Mucosa of gallbladder (tissue), 1 donor: ENCODE measurements around the gene EIF4E1B. TPM values are rescaled to one million over a fixed set of nuclear protein-coding genes. Genes with fewer than 3 reads are reported as not detected.

ENCODE experiments used
- DNase-seq: peaks from one replicate; pipeline ENCODE4 v3.0.0-alpha.2; 2020; ENCODE audit warnings: low spot score
- total RNA-seq: library from RNA; stranded (reverse); gene quantifications from one replicate; pipeline ENCODE4 v1.2.1, GENCODE V29; 2021
- donor health status: DM: no; HTN: no; CAD: no.

The EIF4E1B gene
- total RNA-seq, 1 donor from 2014 or later, result not detected

- DNase-seq, result no peak
Observed at GRCh38 chr5:176606032-176606431, 24.4 kb upstream of the EIF4E1B start.

GRCh38 chr5:176606875-176607274 is 23.6 kb upstream of the EIF4E1B start:
- no peak for DNase-seq

DNA sequence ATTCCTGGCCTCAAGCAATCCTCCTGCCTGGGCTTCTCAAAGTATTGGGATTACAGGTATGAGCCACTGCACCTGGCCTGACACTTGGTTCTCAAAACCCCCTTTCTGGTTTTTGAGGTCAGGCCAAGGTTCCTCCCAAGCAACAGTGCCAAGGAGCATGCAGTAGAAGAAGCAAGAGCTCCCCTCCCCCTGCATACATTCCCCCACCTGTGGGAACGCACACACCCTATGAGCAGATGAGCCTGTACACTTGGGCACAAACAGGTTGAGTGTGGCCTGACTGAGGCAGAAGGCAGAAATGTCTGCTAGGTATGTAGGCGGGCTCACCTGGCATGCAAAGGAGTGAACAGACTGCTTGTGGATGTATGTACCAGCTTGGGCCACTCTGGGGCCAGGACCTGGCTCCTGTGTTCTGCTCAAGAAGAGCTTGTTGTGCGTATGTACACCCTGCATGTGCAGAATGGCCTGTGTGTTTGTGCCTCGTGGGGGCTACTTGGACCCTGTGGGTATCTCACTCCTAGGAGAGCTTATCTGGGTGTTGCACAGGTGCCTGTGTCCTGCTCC is 22.3 kb upstream of the EIF4E1B start:
- no peak for DNase-seq

- DNase-seq, result no peak
Observed at GRCh38 chr5:176608937-176609723, 21.3 kb upstream of the EIF4E1B start.

GRCh38 chr5:176609724-176610434 is 20.6 kb upstream of the EIF4E1B start, which contains the start of gene GPRIN1:
Gene GPRIN1 (minus strand): TSS chr5:176610156. CDS start chr5:176599834, 10,322 bp downstream.
- DNase-seq, result no peak

DNA sequence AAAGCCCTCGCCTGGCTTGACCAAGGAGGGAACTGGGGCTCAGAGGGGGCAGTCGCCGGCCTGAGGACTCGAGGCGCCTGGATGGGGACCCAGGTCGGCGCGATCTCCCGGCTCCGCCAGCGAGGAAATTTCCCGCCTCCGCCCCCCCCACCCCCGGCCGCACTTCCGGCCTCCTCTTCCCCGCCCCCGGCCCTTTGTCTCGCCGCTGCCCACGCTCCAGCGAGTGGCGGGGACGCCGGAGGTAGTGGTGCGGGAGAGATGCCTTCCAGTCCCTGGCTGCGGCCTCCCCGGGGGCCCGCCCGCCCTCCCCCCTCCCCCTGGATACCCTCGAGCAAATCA is 20.1 kb upstream of the EIF4E1B start:
- DNase-seq, result no peak

- DNase-seq, result peak; percentile 80
Observed at GRCh38 chr5:176611435-176611834, 19.0 kb upstream of the EIF4E1B start.

GRCh38 chr5:176612008-176612407 is 18.5 kb upstream of the EIF4E1B start:
- no peak for DNase-seq

GRCh38 chr5:176612855-176613254 is 17.6 kb upstream of the EIF4E1B start:
- DNase-seq, result no peak

GRCh38 chr5:176614805-176615478 is 15.5 kb upstream of the EIF4E1B start:
- no peak for DNase-seq

GRCh38 chr5:176616511-176616910 is 14.0 kb upstream of the EIF4E1B start:
- no peak for DNase-seq

DNA sequence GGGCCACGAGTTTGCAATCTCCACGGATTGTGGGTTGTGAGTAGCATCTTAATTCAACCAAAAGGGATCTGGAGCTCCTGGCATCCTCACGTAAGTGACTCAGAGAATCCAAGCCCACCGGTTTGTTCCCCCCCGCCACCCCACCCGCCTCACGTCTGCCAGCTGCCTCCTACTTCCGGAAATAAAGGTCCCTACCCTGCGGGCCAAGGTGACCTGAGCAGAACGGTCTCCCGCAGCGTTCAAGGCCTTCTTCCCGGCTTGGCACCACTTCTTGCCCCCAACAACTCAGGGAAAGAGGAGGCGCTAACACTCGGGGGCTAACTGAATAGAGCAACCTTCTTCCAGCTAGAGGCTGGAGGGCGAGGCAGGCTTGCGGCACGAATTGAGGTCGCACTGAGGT is 11.7 kb upstream of the EIF4E1B start:
- no peak for DNase-seq

GRCh38 chr5:176619203-176619568 is 11.3 kb upstream of the EIF4E1B start:
- peak; percentile 67 for DNase-seq

GRCh38 chr5:176619569-176620332 is 10.7 kb upstream of the EIF4E1B start:
- no peak for DNase-seq

DNA sequence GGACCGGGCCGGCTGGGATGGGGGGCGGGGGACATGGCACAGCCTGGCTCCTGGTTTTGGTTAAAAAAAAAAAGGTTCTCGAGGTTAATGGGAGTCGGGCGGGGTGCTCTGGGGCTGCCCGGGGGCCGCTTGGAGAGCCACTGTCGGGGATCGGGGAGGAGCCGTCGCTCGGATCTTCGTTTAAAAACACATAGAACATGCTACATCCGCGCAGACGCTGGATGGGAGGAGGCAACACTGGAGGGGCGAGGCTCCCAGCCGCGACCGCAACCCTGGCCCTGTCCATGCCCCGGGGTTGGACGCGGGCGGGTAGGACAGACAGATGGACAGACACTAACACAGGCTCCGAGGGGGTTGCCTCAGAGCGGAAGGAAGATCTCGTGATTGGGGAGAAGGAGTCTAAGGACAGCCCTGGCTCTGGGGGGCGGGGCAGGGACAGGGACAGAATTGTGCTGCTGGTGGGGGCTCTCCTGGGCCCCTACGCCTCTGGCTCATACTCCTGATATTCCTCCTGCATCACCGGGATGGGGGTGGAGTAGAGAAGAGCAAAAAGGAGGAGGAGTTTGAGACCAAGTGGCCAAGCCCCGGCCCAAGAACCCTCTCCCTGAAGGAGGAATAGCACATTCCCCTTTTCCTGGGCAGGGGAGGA is 10.0 kb upstream of the EIF4E1B start:
- DNase-seq, result no peak

GRCh38 chr5:176621661-176622079 is 8.8 kb upstream of the EIF4E1B start:
- no peak for DNase-seq

DNA sequence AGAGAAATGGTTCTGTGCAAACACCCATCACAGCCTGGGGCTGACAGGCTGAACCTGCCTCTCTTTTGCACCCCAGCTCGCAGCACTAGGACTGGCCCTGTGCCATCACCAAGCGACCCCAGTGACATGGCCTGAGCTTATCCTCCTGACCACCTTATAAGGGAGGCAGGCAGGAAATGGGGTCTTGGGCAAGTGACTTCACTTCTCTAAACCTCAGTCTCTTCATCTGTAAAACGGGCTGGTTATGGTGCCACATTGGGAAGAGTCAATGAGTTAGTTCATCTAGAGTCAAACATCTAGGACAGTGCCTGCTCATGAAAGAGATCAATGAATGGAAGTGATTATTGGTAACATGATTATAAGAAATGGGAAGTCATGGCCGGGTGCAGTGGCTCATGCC is 6.3 kb upstream of the EIF4E1B start:
- DNase-seq, result no peak

GRCh38 chr5:176624938-176625337 is 5.5 kb upstream of the EIF4E1B start:
- DNase-seq, result no peak

DNA sequence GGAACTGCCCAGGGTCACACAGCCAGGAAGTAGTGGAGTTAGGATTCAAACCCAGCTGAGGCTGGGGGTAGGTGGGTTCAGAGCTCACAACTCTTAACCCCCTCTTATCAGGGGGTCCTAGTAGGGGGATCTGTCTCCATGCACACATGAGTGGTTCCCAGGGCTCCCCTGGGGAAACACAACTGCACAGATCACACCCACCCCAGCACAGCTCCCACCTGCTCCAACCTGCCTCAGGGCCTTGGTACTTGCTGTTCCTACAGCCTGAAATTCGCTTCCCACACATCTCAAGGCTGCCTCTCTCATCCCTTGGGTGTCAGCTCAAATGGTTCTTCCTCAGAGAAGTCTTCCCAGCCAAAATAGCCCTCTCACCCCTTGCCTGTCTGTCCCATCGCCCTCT is 5.0 kb upstream of the EIF4E1B start:
- no peak for DNase-seq

GRCh38 chr5:176625966-176626875 is 4.3 kb upstream of the EIF4E1B start:
- no peak for DNase-seq
